GM23338 (cell line): ENCODE measurements around the gene CEND1. TPM values are rescaled to one million over a fixed set of nuclear protein-coding genes. Genes with fewer than 3 reads are reported as not detected.

ENCODE experiments used
- ATAC-seq: fragments of 200-7000 bp; cut with Tn5 transposase; 3 replicates; pipeline ENCODE4 v1.9.1; 2020
- DNase-seq: peaks from one replicate; pipeline ENCODE4 v3.0.0-alpha.2; 2015; ENCODE audit warnings: low spot score
- H2AFZ ChIP-seq: fragments of 200-600 bp; sonication (generic); 2 replicates; pipeline ENCODE4 v1.8.0; 2016; ENCODE audit warnings: antibody characterized with exemption, mild to moderate bottlenecking, moderate library complexity
- H3F3A ChIP-seq: fragments of 200-600 bp; sonication (generic); replicated peaks from 2 replicates; pipeline ENCODE4 v1.8.0; 2017; ENCODE audit warnings: antibody characterized with exemption, mixed run types, low read depth
- H3K27ac ChIP-seq: fragments of 200-600 bp; sonication (generic); 2 replicates; pipeline ENCODE4 v1.6.1; 2016; ENCODE audit warnings: low read depth
- H3K27me3 ChIP-seq: fragments of 200-600 bp; sonication (generic); 2 replicates; pipeline ENCODE4 v1.8.0; 2016; ENCODE audit warnings: mild to moderate bottlenecking, mixed run types, moderate library complexity; ENCODE audit not compliant: insufficient read depth
- H3K36me3 ChIP-seq: fragments of 200-600 bp; sonication (generic); 2 replicates; pipeline ENCODE4 v1.8.0; 2016; ENCODE audit warnings: mild to moderate bottlenecking; ENCODE audit not compliant: insufficient read depth
- H3K4me1 ChIP-seq: fragments of 200-600 bp; sonication (generic); 2 replicates; pipeline ENCODE4 v1.8.0; 2016; ENCODE audit warnings: mild to moderate bottlenecking, moderate library complexity; ENCODE audit not compliant: insufficient read depth
- H3K4me2 ChIP-seq: fragments of 200-600 bp; sonication (generic); 2 replicates; pipeline ENCODE4 v1.7.1; 2017; ENCODE audit warnings: mixed run types
- H3K4me3 ChIP-seq: fragments of 200-600 bp; sonication (generic); 2 replicates; pipeline ENCODE4 v1.6.1; 2016; ENCODE audit warnings: mixed run types
- H3K79me2 ChIP-seq: fragments of 200-600 bp; sonication (generic); replicated peaks from 2 replicates; pipeline ENCODE4 v1.8.0; 2017; ENCODE audit warnings: mild to moderate bottlenecking; ENCODE audit not compliant: insufficient read depth
- H3K9me2 ChIP-seq: fragments of 200-600 bp; sonication (generic); 2 replicates; pipeline ENCODE4 v1.8.0; 2017; ENCODE audit not compliant: insufficient read depth
- H4K20me1 ChIP-seq: fragments of 200-600 bp; sonication (generic); replicated peaks from 2 replicates; pipeline ENCODE4 v1.8.0; 2017; ENCODE audit warnings: mild to moderate bottlenecking; ENCODE audit not compliant: insufficient read depth
- H3K27ac Mint-ChIP-seq: 2 replicates; pipeline ENCODE4 v1.8.0; 2020; ENCODE audit warnings: inconsistent platforms, mild to moderate bottlenecking, moderate library complexity, mixed read lengths
- H3K27me3 Mint-ChIP-seq: 3 replicates; pipeline ENCODE4 v1.8.0; 2022; ENCODE audit warnings: low read depth, mild to moderate bottlenecking, moderate library complexity, mixed read lengths, inconsistent platforms; ENCODE audit not compliant: insufficient read depth, poor library complexity
- H3K36me3 Mint-ChIP-seq: 3 replicates; pipeline ENCODE4 v1.8.0; 2021; ENCODE audit warnings: low read depth, mild to moderate bottlenecking, inconsistent platforms, moderate library complexity, mixed read lengths
- H3K4me1 Mint-ChIP-seq: 3 replicates; pipeline ENCODE4 v1.8.0; 2020; ENCODE audit warnings: mild to moderate bottlenecking, inconsistent platforms, mixed read lengths
- H3K4me3 Mint-ChIP-seq: 3 replicates; pipeline ENCODE4 v1.8.0; 2021; ENCODE audit warnings: moderate library complexity, mild to moderate bottlenecking, inconsistent platforms, mixed read lengths
- H3K9me3 Mint-ChIP-seq: 3 replicates; pipeline ENCODE4 v1.8.0; 2020; ENCODE audit warnings: moderate library complexity, mild to moderate bottlenecking, inconsistent platforms, mixed read lengths
- CREB1 ChIP-seq: fragments of 250-450 bp; sonication (Bioruptor Pico); IDR thresholded peaks from 2 replicates; pipeline ENCODE4 v1.5.0; 2020; ENCODE audit warnings: low read depth, mild to moderate bottlenecking, moderate library complexity
- EZH2 ChIP-seq: fragments of 200-600 bp; sonication (generic); IDR thresholded peaks from one replicate; pipeline ENCODE4 v1.8.0; 2017; ENCODE audit warnings: antibody characterized with exemption, mild to moderate bottlenecking, low read depth; ENCODE audit not compliant: unreplicated experiment
- EZH2phosphoT487 ChIP-seq: fragments of 200-600 bp; sonication (generic); IDR thresholded peaks from one replicate; pipeline ENCODE4 v1.8.1; 2018; ENCODE audit warnings: antibody characterized with exemption; ENCODE audit not compliant: unreplicated experiment
- NANOG ChIP-seq: IDR thresholded peaks from 2 replicates; pipeline ENCODE4 v1.6.1; 2016; ENCODE audit warnings: antibody characterized with exemption, borderline replicate concordance
- POLR2AphosphoS5 ChIP-seq: IDR thresholded peaks from 2 replicates; pipeline ENCODE4 v1.6.1; 2016; ENCODE audit warnings: antibody characterized with exemption, low read depth
- STAT1 ChIP-seq: IDR thresholded peaks from one replicate; pipeline ENCODE4 v1.6.1; 2016; ENCODE audit warnings: antibody characterized with exemption; ENCODE audit not compliant: unreplicated experiment
- polyA plus RNA-seq: library from polyadenylated mRNA; unstranded; fragments of >200 nt; fragmentation: Nextera tagmentation; extraction: Ambion mirVana; gene quantifications from 2 replicates; pipeline ENCODE4 v1.2.1, GENCODE V29; 2016
- total RNA-seq: library from RNA; depleted of rRNA; stranded (reverse); fragments of >200 nt; shearing (Covaris generic); gene quantifications from 2 replicates; pipeline ENCODE4 v1.2.3, GENCODE V29; 2014
- TF ChIP-seq, protein P1 (sequence below), 2 experiments: fragments of 200-600 bp in 1 of 2; sonication (generic) in 1 of 2; conservative IDR thresholded peaks; 2 replicates each; pipeline versions ENCODE4 v1.5.1 to v1.6.1; 2016 to 2017; ENCODE audit warnings: antibody characterized with exemption in 2 of 2, low read depth in 2 of 2, mild to moderate bottlenecking in 2 of 2, moderate library complexity in 1 of 2
- TF ChIP-seq, protein P2 (sequence below): IDR thresholded peaks from 2 replicates; pipeline ENCODE4 v1.6.1; 2016; ENCODE audit warnings: antibody characterized with exemption
- TF ChIP-seq, protein P3 (sequence below): IDR thresholded peaks from one replicate; pipeline ENCODE4 v1.6.1; 2018; ENCODE audit warnings: antibody characterized with exemption; ENCODE audit not compliant: unreplicated experiment
- TF ChIP-seq, protein P4 (sequence below): fragments of 250-450 bp; sonication (Bioruptor Pico); IDR thresholded peaks from 2 replicates; pipeline ENCODE4 v1.5.0; 2020; ENCODE audit warnings: mild to moderate bottlenecking, moderate library complexity

The CEND1 gene
- total and polyA plus RNA-seq, 2 experiments from 2014 or later, result 4.8 to 5.5 TPM

DNA sequence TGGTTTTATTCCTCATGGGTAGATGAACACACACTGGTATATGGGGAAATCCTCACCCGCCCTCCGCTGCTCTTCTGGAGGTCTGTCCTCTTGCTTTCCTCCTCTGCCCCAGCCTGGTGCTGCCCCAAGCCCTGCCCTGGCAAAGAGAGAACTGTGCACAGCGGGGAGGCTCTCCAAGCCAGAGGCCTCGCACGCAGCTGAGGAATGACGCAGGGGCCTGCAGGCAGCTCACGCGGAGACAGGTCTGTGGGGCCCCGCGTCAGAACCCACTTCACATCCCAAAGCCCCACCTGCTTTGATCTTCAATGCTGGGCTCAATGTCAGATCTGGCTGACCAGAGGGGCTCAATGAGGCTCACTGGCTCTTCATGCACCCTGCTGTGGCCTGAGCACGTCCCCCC is 22.7 kb downstream of the CEND1 start:
- Mint-ChIP-seq H3K27me3 (peaks cover 30% of the 10 kb centered on the region), H3K27ac (no peak overlapping the region), H3K4me3 (no peak overlapping the region), H3K4me1 (peaks cover 9% of the 10 kb centered on the region), H3K9me3 (no peaks in the 10 kb centered on the region), H3K36me3 (peaks cover 75% of the 10 kb centered on the region)
- no peak overlapping the region for H3K4me2 ChIP-seq
- ATAC-seq (no peak), DNase-seq (no peak)
- peaks cover 7% of the 10 kb centered on the region for H3K4me1 ChIP-seq
- H4K20me1 ChIP-seq, result peaks cover 6% of the 10 kb centered on the region; the same call in 1 of the 2 replicates
- no peak overlapping the region for H2AFZ ChIP-seq
- H3K36me3 ChIP-seq, result peaks cover 18% of the 10 kb centered on the region
- TF ChIP-seq POLR2AphosphoS5, result no peak
- TF ChIP-seq, protein P1, sequence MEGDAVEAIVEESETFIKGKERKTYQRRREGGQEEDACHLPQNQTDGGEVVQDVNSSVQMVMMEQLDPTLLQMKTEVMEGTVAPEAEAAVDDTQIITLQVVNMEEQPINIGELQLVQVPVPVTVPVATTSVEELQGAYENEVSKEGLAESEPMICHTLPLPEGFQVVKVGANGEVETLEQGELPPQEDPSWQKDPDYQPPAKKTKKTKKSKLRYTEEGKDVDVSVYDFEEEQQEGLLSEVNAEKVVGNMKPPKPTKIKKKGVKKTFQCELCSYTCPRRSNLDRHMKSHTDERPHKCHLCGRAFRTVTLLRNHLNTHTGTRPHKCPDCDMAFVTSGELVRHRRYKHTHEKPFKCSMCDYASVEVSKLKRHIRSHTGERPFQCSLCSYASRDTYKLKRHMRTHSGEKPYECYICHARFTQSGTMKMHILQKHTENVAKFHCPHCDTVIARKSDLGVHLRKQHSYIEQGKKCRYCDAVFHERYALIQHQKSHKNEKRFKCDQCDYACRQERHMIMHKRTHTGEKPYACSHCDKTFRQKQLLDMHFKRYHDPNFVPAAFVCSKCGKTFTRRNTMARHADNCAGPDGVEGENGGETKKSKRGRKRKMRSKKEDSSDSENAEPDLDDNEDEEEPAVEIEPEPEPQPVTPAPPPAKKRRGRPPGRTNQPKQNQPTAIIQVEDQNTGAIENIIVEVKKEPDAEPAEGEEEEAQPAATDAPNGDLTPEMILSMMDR (conservative IDR thresholded peaks at IDR 0.05; ENCODE audit: low read depth in 2 of 2), result no peak
- TF ChIP-seq, protein P2, sequence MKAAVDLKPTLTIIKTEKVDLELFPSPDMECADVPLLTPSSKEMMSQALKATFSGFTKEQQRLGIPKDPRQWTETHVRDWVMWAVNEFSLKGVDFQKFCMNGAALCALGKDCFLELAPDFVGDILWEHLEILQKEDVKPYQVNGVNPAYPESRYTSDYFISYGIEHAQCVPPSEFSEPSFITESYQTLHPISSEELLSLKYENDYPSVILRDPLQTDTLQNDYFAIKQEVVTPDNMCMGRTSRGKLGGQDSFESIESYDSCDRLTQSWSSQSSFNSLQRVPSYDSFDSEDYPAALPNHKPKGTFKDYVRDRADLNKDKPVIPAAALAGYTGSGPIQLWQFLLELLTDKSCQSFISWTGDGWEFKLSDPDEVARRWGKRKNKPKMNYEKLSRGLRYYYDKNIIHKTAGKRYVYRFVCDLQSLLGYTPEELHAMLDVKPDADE, result no peak
- TF ChIP-seq CREB1 (CRISPR knock-in tag), result no peak
- TF ChIP-seq, protein P3, sequence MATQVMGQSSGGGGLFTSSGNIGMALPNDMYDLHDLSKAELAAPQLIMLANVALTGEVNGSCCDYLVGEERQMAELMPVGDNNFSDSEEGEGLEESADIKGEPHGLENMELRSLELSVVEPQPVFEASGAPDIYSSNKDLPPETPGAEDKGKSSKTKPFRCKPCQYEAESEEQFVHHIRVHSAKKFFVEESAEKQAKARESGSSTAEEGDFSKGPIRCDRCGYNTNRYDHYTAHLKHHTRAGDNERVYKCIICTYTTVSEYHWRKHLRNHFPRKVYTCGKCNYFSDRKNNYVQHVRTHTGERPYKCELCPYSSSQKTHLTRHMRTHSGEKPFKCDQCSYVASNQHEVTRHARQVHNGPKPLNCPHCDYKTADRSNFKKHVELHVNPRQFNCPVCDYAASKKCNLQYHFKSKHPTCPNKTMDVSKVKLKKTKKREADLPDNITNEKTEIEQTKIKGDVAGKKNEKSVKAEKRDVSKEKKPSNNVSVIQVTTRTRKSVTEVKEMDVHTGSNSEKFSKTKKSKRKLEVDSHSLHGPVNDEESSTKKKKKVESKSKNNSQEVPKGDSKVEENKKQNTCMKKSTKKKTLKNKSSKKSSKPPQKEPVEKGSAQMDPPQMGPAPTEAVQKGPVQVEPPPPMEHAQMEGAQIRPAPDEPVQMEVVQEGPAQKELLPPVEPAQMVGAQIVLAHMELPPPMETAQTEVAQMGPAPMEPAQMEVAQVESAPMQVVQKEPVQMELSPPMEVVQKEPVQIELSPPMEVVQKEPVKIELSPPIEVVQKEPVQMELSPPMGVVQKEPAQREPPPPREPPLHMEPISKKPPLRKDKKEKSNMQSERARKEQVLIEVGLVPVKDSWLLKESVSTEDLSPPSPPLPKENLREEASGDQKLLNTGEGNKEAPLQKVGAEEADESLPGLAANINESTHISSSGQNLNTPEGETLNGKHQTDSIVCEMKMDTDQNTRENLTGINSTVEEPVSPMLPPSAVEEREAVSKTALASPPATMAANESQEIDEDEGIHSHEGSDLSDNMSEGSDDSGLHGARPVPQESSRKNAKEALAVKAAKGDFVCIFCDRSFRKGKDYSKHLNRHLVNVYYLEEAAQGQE, result no peak
- no peak for TF ChIP-seq STAT1
- no peak for TF ChIP-seq NANOG
- TF ChIP-seq EZH2, result no peak
- no peak for TF ChIP-seq EZH2phosphoT487
- TF ChIP-seq, protein P4, sequence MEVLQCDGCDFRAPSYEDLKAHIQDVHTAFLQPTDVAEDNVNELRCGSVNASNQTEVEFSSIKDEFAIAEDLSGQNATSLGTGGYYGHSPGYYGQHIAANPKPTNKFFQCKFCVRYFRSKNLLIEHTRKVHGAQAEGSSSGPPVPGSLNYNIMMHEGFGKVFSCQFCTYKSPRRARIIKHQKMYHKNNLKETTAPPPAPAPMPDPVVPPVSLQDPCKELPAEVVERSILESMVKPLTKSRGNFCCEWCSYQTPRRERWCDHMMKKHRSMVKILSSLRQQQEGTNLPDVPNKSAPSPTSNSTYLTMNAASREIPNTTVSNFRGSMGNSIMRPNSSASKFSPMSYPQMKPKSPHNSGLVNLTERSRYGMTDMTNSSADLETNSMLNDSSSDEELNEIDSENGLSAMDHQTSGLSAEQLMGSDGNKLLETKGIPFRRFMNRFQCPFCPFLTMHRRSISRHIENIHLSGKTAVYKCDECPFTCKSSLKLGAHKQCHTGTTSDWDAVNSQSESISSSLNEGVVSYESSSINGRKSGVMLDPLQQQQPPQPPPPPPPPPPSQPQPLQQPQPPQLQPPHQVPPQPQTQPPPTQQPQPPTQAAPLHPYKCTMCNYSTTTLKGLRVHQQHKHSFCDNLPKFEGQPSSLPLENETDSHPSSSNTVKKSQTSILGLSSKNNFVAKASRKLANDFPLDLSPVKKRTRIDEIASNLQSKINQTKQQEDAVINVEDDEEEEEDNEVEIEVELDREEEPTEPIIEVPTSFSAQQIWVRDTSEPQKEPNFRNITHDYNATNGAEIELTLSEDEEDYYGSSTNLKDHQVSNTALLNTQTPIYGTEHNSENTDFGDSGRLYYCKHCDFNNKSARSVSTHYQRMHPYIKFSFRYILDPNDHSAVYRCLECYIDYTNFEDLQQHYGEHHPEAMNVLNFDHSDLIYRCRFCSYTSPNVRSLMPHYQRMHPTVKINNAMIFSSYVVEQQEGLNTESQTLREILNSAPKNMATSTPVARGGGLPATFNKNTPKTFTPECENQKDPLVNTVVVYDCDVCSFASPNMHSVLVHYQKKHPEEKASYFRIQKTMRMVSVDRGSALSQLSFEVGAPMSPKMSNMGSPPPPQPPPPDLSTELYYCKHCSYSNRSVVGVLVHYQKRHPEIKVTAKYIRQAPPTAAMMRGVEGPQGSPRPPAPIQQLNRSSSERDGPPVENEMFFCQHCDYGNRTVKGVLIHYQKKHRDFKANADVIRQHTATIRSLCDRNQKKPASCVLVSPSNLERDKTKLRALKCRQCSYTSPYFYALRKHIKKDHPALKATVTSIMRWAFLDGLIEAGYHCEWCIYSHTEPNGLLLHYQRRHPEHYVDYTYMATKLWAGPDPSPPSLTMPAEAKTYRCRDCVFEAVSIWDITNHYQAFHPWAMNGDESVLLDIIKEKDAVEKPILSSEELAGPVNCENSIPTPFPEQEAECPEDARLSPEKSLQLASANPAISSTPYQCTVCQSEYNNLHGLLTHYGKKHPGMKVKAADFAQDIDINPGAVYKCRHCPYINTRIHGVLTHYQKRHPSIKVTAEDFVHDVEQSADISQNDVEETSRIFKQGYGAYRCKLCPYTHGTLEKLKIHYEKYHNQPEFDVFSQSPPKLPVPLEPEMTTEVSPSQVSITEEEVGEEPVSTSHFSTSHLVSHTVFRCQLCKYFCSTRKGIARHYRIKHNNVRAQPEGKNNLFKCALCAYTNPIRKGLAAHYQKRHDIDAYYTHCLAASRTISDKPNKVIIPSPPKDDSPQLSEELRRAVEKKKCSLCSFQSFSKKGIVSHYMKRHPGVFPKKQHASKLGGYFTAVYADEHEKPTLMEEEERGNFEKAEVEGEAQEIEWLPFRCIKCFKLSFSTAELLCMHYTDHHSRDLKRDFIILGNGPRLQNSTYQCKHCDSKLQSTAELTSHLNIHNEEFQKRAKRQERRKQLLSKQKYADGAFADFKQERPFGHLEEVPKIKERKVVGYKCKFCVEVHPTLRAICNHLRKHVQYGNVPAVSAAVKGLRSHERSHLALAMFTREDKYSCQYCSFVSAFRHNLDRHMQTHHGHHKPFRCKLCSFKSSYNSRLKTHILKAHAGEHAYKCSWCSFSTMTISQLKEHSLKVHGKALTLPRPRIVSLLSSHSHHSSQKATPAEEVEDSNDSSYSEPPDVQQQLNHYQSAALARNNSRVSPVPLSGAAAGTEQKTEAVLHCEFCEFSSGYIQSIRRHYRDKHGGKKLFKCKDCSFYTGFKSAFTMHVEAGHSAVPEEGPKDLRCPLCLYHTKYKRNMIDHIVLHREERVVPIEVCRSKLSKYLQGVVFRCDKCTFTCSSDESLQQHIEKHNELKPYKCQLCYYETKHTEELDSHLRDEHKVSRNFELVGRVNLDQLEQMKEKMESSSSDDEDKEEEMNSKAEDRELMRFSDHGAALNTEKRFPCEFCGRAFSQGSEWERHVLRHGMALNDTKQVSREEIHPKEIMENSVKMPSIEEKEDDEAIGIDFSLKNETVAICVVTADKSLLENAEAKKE, result no peak
- H3K9me2 ChIP-seq, result no peaks in the 10 kb centered on the region
- H3K27ac ChIP-seq, result no peak overlapping the region
- H3F3A ChIP-seq, result peaks cover 46% of the 10 kb centered on the region
- H3K27me3 ChIP-seq, result no peaks in the 10 kb centered on the region
- H3K79me2 ChIP-seq, result no peaks in the 10 kb centered on the region
- no peak overlapping the region for H3K4me3 ChIP-seq
